Measurements from ENCODE around the gene DACT2.
"Not testable (repeated sequence)": the region's sequence is repeated elsewhere in the genome, so short reads cannot be mapped to it uniquely, and the experiment has no call there.

DACT2 gene

GRCh38 chr6:168315596-168315995 lies 4.0 kb downstream of the DACT2 start:
- no peaks in the 10 kb centered on the region for H3K9me3 ChIP-seq (ENCODE audit: severe bottlenecking)
- no peaks in the 10 kb centered on the region for H3K36me3 ChIP-seq
- no peak for DNase-seq
- H3K27me3 ChIP-seq (ENCODE audit: insufficient read depth, low read depth, severe bottlenecking): no peaks in the 10 kb centered on the region
- no peak overlapping the region for H3K4me3 ChIP-seq (ENCODE audit: low read depth, low read length)
- no peak for TF ChIP-seq CTCF (IDR thresholded peaks at IDR 0.05; ENCODE audit: low read depth, low read length)
- H3K27ac ChIP-seq: no peak overlapping the region

DNA sequence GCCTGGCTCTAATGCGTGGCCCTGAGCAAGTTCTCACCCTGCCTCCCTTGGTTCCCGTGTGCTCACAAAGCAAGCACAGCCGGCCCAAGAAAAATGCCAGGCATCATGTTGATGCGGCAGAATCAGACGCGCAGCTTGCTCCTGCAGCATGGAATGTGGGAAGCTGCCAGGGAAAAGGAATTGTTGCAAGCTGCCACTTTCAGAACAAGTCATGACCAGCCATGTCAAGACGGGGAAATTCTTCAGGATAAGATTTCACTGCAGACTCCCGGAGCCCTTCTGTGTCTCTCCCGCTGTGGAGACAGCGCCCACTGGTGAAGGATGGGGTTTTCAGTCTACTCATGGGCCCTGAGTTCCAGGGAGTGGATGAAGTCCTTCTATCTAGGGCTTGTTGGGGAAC lies 4.6 kb downstream of the DACT2 start:
- Histone ChIP-seq H3K4me3 (ENCODE audit: low read depth, low read length) (no peak overlapping the region), H3K27ac (no peak overlapping the region), H3K27me3 (ENCODE audit: insufficient read depth, low read depth, severe bottlenecking) (no peaks in the 10 kb centered on the region), H3K9me3 (ENCODE audit: severe bottlenecking) (no peaks in the 10 kb centered on the region), H3K36me3 (no peaks in the 10 kb centered on the region)
- peak; percentile 26 for TF ChIP-seq CTCF (IDR thresholded peaks at IDR 0.05; ENCODE audit: low read depth, low read length)
- no peak for DNase-seq

DNA sequence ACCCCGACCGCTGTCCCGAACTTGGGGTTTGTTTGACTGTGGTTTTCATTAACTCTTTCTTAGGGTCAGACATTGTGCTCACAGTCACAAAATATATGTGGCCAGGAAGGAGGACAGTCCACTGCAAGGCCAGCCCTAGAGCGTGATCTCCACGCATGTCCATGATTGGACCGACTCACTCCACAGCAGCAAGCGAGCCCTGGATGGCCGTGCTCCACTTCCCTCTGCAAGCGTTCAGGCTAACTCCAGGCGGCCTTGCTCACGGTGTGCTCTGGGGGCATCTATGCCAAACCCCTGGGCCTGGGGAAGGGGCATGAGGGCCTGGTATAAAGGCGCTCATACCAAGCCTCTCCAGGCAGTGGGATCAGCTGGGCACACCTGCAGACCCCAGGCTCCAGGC lies 5.6 kb downstream of the DACT2 start:
- Histone ChIP-seq H3K27me3 (ENCODE audit: insufficient read depth, low read depth, severe bottlenecking) (no peaks in the 10 kb centered on the region), H3K9me3 (ENCODE audit: severe bottlenecking) (no peaks in the 10 kb centered on the region), H3K4me3 (ENCODE audit: low read depth, low read length) (no peak overlapping the region), H3K36me3 (no peaks in the 10 kb centered on the region), H3K27ac (no peak overlapping the region)
- TF ChIP-seq CTCF (IDR thresholded peaks at IDR 0.05; ENCODE audit: low read depth, low read length): no peak
- DNase-seq: no peak

- DNase-seq: no peak
- no peaks in the 10 kb centered on the region for H3K27me3 ChIP-seq (ENCODE audit: insufficient read depth, low read depth, severe bottlenecking)
- H3K27ac ChIP-seq: no peak overlapping the region
- no peak overlapping the region for H3K4me3 ChIP-seq (ENCODE audit: low read depth, low read length)
- no peak for TF ChIP-seq CTCF (IDR thresholded peaks at IDR 0.05; ENCODE audit: low read depth, low read length)
- H3K36me3 ChIP-seq: no peaks in the 10 kb centered on the region
- H3K9me3 ChIP-seq (ENCODE audit: severe bottlenecking): no peaks in the 10 kb centered on the region
These were observed 6.1 kb downstream of the DACT2 start for GRCh38 chr6:168313431-168314011.

GRCh38 chr6:168312125-168312507 lies 7.5 kb downstream of the DACT2 start:
- H3K27me3 ChIP-seq (ENCODE audit: insufficient read depth, low read depth, severe bottlenecking): not testable (repeated sequence)

DNA sequence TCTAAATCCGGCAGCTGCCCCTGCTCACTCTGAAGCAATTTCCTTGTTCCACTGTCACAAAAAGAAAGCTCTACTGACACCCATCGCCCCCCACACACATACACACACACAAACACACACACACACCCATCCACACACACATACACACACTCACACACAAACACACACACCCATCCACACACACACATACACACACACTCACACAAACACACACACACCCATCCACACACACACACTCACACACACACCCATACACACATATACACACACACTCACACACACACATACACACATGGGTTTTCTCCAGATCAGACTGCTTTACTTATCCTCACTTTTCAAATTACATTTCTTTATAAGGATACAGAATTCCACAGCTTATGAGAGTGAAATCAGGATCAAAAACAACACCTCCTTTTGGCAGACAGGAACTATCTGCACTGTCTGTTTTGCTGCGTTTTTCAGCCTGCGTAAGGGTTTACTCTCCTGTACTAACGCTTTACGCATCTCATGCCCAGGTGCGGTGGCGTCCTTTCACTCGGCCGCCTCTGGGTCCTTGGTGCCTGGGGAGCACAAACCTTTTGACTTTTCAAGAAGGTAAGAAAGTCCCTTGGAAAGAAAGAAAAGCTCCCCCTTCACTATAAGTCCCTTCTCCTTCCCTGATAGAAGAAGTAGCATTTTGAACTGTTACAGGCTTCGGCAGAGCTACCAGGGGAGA lies 8.0 kb downstream of the DACT2 start:
- no peak overlapping the region for H3K27ac ChIP-seq
- no peaks in the 10 kb centered on the region for H3K9me3 ChIP-seq (ENCODE audit: severe bottlenecking)
- no peaks in the 10 kb centered on the region for H3K36me3 ChIP-seq
- H3K27me3 ChIP-seq (ENCODE audit: insufficient read depth, low read depth, severe bottlenecking): no peaks in the 10 kb centered on the region
- no peak overlapping the region for H3K4me3 ChIP-seq (ENCODE audit: low read depth, low read length)
- no peak for DNase-seq
- no peak for TF ChIP-seq CTCF (IDR thresholded peaks at IDR 0.05; ENCODE audit: low read depth, low read length)

More at GRCh38 chr6:168312125-168312507, 7.5 kb downstream of the DACT2 start:
- not testable (repeated sequence) for DNase-seq; H3K27ac ChIP-seq; H3K4me3 ChIP-seq (ENCODE audit: low read depth, low read length); H3K9me3 ChIP-seq (ENCODE audit: severe bottlenecking); H3K36me3 ChIP-seq

Measured in WERI-Rb-1 (cell line).